Brain microvascular endothelial cell (primary cell): Measurements from ENCODE around the gene RNASE7.

Source experiments
- DNase-seq: peaks from one replicate; pipeline ENCODE4 v3.0.0-alpha.2; 2020
- H3K27ac ChIP-seq: fragments of 250-450 bp; sonication (Bioruptor Pico); 2 replicates; pipeline ENCODE4 v1.5.1; 2020; ENCODE audit warnings: mild to moderate bottlenecking, moderate library complexity
- H3K27me3 ChIP-seq: fragments of 250-450 bp; sonication (Bioruptor Pico); replicated peaks from 2 replicates; pipeline ENCODE4 v1.5.1; 2020; ENCODE audit warnings: mild to moderate bottlenecking
- H3K36me3 ChIP-seq: fragments of 250-450 bp; sonication (Bioruptor Pico); replicated peaks from 2 replicates; pipeline ENCODE4 v1.5.1; 2020; ENCODE audit warnings: mild to moderate bottlenecking
- H3K4me3 ChIP-seq: 2 replicates; pipeline ENCODE4 v1.5.1; 2011; ENCODE audit warnings: low read depth, mild to moderate bottlenecking, control low read depth, low read length, moderate library complexity
- in situ Hi-C: cut with HindIII; loops from 2 replicates; pipeline ENCODE4 v1.10.0; 2017; ENCODE audit warnings: low sequenced_read_pairs, low pct_ligation_motif_present
- TF ChIP-seq, protein P1 (sequence below): IDR thresholded peaks from 2 replicates; pipeline ENCODE4 v1.5.1; 2011; ENCODE audit warnings: low read depth, mild to moderate bottlenecking, moderate library complexity, low read length, control low read depth, inconsistent platforms; ENCODE audit errors: missing control alignments

Gene RNASE7

GRCh38 chr14:21078726-21079125, 36.6 kb downstream of the RNASE7 start:
- Histone ChIP-seq H3K4me3 (no peak overlapping the region), H3K36me3 (peaks cover 93% of the 10 kb centered on the region), H3K27me3 (no peaks in the 10 kb centered on the region), H3K27ac (no peak overlapping the region)
- in situ Hi-C loops = no loop called here
- TF ChIP-seq, protein P1, sequence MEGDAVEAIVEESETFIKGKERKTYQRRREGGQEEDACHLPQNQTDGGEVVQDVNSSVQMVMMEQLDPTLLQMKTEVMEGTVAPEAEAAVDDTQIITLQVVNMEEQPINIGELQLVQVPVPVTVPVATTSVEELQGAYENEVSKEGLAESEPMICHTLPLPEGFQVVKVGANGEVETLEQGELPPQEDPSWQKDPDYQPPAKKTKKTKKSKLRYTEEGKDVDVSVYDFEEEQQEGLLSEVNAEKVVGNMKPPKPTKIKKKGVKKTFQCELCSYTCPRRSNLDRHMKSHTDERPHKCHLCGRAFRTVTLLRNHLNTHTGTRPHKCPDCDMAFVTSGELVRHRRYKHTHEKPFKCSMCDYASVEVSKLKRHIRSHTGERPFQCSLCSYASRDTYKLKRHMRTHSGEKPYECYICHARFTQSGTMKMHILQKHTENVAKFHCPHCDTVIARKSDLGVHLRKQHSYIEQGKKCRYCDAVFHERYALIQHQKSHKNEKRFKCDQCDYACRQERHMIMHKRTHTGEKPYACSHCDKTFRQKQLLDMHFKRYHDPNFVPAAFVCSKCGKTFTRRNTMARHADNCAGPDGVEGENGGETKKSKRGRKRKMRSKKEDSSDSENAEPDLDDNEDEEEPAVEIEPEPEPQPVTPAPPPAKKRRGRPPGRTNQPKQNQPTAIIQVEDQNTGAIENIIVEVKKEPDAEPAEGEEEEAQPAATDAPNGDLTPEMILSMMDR = no peak
- no peak for DNase-seq

GRCh38 chr14:21081521-21082142, 39.5 kb downstream of the RNASE7 start:
- Histone ChIP-seq H3K4me3 (no peak overlapping the region), H3K27me3 (no peaks in the 10 kb centered on the region), H3K27ac (no peak overlapping the region), H3K36me3 (peaks cover 94% of the 10 kb centered on the region)
- in situ Hi-C loops = no loop called here
- TF ChIP-seq, protein P1 = no peak
- DNase-seq = no peak

- DNase-seq = no peak
- TF ChIP-seq, protein P1 = no peak
- Histone ChIP-seq H3K27me3 (no peaks in the 10 kb centered on the region), H3K36me3 (peaks cover 78% of the 10 kb centered on the region), H3K27ac (no peak overlapping the region), H3K4me3 (no peak overlapping the region)
- in situ Hi-C loops = no loop called here
Measured at GRCh38 chr14:21083565-21084325, 41.6 kb downstream of the RNASE7 start.

GRCh38 chr14:21084396-21084795, 42.2 kb downstream of the RNASE7 start:
- TF ChIP-seq, protein P1 = no peak

DNA sequence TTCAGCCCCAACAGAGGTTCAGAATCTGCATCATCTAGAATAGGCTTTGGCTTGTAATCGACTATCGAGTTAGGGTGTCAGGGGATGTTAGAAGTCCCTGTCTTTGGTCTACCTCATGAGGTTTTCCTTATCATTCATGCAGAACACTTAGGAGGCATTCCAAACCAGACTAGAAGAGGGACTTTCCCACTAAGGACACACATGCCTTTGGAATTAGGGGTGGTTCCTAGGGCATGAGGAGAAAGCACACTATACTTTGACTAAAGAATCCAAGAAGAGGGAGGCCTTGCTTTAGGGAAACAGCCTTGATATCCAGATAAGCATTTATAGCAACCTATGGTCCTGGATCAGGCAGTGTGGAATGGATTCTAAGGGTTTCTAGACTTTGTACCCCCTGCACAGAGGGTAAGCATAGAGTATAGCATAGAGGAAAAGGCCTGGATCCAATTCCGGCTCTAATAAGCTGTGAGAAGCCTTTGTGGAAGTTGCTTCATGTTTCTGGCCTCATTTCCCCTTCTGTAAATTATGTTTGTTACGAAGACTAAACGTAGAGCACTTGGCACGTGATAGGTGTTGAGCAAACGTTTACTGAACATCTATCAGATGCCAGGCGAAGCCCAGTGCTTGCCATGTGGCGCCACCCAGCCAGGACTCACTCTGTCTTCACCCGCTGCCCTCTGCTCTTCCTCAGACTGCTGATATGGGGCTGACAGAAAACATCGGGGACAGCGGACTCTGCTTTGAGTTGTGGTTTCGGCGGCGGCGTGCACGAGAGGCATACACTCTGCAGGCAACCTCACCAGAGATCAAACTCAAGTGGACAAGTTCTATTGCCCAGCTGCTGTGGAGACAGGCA, 43.1 kb downstream of the RNASE7 start:
- Histone ChIP-seq H3K36me3 (peaks cover 68% of the 10 kb centered on the region), H3K4me3 (no peak overlapping the region), H3K27ac (peak overlapping the region; percentile 41), H3K27me3 (no peaks in the 10 kb centered on the region)
- TF ChIP-seq, protein P1 = no peak
- peak; percentile 56 for DNase-seq
- in situ Hi-C loops = no loop called here

More at GRCh38 chr14:21084396-21084795, 42.2 kb downstream of the RNASE7 start:
- H3K27me3 ChIP-seq = no peaks in the 10 kb centered on the region
- peaks cover 77% of the 10 kb centered on the region for H3K36me3 ChIP-seq
- H3K27ac ChIP-seq = peak overlapping the region; percentile 41
- in situ Hi-C loops = no loop called here
- DNase-seq = no peak
- H3K4me3 ChIP-seq = no peak overlapping the region
